SU-DHL-6 (cell line): ENCODE data around the gene CLCNKB.

Experiments
- EZH2phosphoT487 ChIP-seq: fragments of 200-600 bp; sonication (generic), shearing (Covaris generic); conservative IDR thresholded peaks from 2 replicates; pipeline ENCODE4 v1.6.1; 2018; ENCODE audit warnings: mild to moderate bottlenecking, antibody characterized with exemption, low read length, moderate library complexity, mixed read lengths
- TF ChIP-seq, protein P1 (sequence below): fragments of 200-600 bp; sonication (generic); IDR thresholded peaks from one replicate; pipeline ENCODE4 v1.5.1; 2017; ENCODE audit warnings: antibody characterized with exemption, mild to moderate bottlenecking, low read length, moderate library complexity; ENCODE audit not compliant: insufficient read depth, poor library complexity, severe bottlenecking

DNA sequence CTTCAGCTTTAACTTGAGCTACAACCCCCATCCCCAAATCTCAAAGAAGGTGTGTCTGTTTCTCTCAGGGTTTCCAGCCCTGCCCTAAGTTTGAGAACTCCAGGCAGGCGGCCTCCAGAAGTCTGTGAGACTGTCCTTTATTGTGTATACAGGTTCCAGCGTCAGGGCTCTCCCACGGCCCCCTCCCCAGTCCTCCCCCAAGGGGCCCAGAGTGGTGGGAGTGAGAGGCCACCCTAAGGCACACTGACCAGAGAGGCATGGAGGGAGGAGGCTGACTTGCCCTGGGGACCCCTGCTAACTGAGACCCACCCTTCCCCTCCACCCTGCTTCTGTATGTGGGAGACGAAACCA lies 29.7 kb upstream of the CLCNKB start:
- TF ChIP-seq, protein P1, sequence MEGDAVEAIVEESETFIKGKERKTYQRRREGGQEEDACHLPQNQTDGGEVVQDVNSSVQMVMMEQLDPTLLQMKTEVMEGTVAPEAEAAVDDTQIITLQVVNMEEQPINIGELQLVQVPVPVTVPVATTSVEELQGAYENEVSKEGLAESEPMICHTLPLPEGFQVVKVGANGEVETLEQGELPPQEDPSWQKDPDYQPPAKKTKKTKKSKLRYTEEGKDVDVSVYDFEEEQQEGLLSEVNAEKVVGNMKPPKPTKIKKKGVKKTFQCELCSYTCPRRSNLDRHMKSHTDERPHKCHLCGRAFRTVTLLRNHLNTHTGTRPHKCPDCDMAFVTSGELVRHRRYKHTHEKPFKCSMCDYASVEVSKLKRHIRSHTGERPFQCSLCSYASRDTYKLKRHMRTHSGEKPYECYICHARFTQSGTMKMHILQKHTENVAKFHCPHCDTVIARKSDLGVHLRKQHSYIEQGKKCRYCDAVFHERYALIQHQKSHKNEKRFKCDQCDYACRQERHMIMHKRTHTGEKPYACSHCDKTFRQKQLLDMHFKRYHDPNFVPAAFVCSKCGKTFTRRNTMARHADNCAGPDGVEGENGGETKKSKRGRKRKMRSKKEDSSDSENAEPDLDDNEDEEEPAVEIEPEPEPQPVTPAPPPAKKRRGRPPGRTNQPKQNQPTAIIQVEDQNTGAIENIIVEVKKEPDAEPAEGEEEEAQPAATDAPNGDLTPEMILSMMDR, result no peak
- TF ChIP-seq EZH2phosphoT487, result no peak
